SK-N-SH treated with all-trans-retinoic acid at 6 μM for 48 hours (cell line): ENCODE data around the gene NLRP9.

Experiments
- ARNTL ChIP-seq: fragments of 450-650 bp; formaldehyde crosslinking; IDR thresholded peaks from 2 replicates; pipeline ENCODE4 v1.5.0; 2020; ENCODE audit warnings: low read depth, mild to moderate bottlenecking, moderate library complexity, borderline replicate concordance
- CSDC2 ChIP-seq: fragments of 250-450 bp; sonication (Bioruptor Pico); IDR thresholded peaks from 2 replicates; pipeline ENCODE4 v1.5.0; 2020; ENCODE audit warnings: mild to moderate bottlenecking, moderate library complexity
- GLIS3 ChIP-seq: fragments of 250-450 bp; sonication (Bioruptor Pico); IDR thresholded peaks from 2 replicates; pipeline ENCODE4 v1.5.0; 2020; ENCODE audit warnings: mild to moderate bottlenecking, moderate library complexity
- OSR1 ChIP-seq: fragments of 250-450 bp; sonication (Bioruptor Pico); IDR thresholded peaks from 2 replicates; pipeline ENCODE4 v1.8.0; 2022; ENCODE audit warnings: moderate library complexity, mild to moderate bottlenecking, inconsistent platforms
- PATZ1 ChIP-seq: fragments of 250-450 bp; sonication (Bioruptor Pico); IDR thresholded peaks from 2 replicates; pipeline ENCODE4 v1.8.0; 2020; ENCODE audit warnings: mild to moderate bottlenecking, moderate library complexity, borderline replicate concordance
- RARB ChIP-seq: fragments of 250-450 bp; sonication (Bioruptor Pico); IDR thresholded peaks from 2 replicates; pipeline ENCODE4 v1.8.0; 2021; ENCODE audit warnings: mild to moderate bottlenecking, moderate library complexity
- TCF4 ChIP-seq: fragments of 250-450 bp; sonication (Bioruptor Pico); IDR thresholded peaks from 2 replicates; pipeline ENCODE4 v1.8.0; 2021; ENCODE audit warnings: mild to moderate bottlenecking, moderate library complexity, borderline replicate concordance
- TSHZ2 ChIP-seq: fragments of 250-450 bp; sonication (Bioruptor Pico); IDR thresholded peaks from 2 replicates; pipeline ENCODE4 v1.5.0; 2020; ENCODE audit warnings: mild to moderate bottlenecking, moderate library complexity
- ZC3H10 ChIP-seq: fragments of 250-450 bp; sonication (Bioruptor Pico); IDR thresholded peaks from 2 replicates; pipeline ENCODE4 v1.5.1; 2021; ENCODE audit warnings: mild to moderate bottlenecking, moderate library complexity
- ZFP3 ChIP-seq: fragments of 250-450 bp; sonication (Bioruptor Pico); IDR thresholded peaks from 2 replicates; pipeline ENCODE4 v1.5.0; 2020; ENCODE audit warnings: mild to moderate bottlenecking, moderate library complexity
- ZNF70 ChIP-seq: fragments of 450-650 bp; formaldehyde crosslinking; IDR thresholded peaks from 2 replicates; pipeline ENCODE4 v1.5.0; 2020; ENCODE audit warnings: mild to moderate bottlenecking, moderate library complexity

DNA sequence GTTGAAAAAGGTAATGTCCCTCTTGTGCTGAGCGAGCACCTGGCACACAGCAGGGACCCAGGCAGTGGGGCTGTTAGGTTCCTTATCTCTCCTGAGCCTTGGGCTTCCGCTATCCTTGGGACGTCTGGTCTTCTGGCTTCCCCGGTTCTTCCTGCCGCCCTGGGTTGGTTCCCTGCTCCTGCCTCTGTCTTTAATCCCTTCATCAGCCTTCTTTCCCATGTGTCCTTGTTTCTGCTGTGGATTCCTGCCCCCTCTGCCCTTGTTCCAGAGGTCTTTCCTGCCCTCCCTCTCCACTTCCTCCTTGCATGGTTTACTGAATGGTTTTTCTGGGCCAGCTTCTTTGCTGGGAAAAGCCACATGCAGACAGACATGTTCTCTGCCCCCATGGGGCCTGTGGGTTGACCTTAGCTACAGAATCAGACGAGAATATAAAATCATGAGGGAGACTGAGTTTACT lies 60.6 kb downstream of the NLRP9 start:
- TF ChIP-seq PATZ1 (CRISPR knock-in tag) (no peak), TCF4 (CRISPR knock-in tag) (no peak), OSR1 (no peak), CSDC2 (CRISPR knock-in tag) (no peak), GLIS3 (no peak), TSHZ2 (CRISPR knock-in tag) (no peak), RARB (CRISPR knock-in tag) (no peak), ZNF70 (CRISPR knock-in tag) (no peak), ZFP3 (CRISPR knock-in tag) (no peak), ZC3H10 (no peak), ARNTL (no peak)
